Prostate gland (tissue), 2 donors: ENCODE data around the gene ARMC7. TPM values are rescaled to one million over a fixed set of nuclear protein-coding genes. Genes with fewer than 3 reads are reported as not detected.

Experiments used
- DNase-seq: peaks from one replicate; pipeline ENCODE4 v3.0.0-alpha.2; 2019; ENCODE audit warnings: low spot score
- H3K27ac ChIP-seq, 2 donors: fragments of 200-600 bp; sonication (generic); 2 replicates each; pipeline ENCODE4 v1.5.1; 2017 to 2019
- H3K27me3 ChIP-seq: fragments of 200-600 bp; sonication (generic); replicated peaks from 2 replicates; pipeline ENCODE4 v1.5.1; 2019; ENCODE audit not compliant: insufficient read depth
- H3K36me3 ChIP-seq, 2 donors: fragments of 200-600 bp; sonication (generic); 1 replicate in 1 of 2; 2 replicates in 1 of 2; pipeline versions ENCODE4 v1.5.1 to v1.8.1; 2017 to 2019
- H3K4me1 ChIP-seq: fragments of 200-600 bp; sonication (generic); replicated peaks from 2 replicates; pipeline ENCODE4 v1.5.1; 2019
- H3K4me3 ChIP-seq, 2 donors: fragments of 200-600 bp; sonication (generic); 2 replicates each; pipeline ENCODE4 v1.5.1; 2017 to 2019
- H3K9me3 ChIP-seq: fragments of 200-600 bp; sonication (generic); 2 replicates; pipeline ENCODE4 v1.5.1; 2017
- POLR2A ChIP-seq: fragments of 450-650 bp; IDR thresholded peaks from one replicate; pipeline ENCODE4 v1.6.1; 2016; ENCODE audit warnings: antibody characterized with exemption, mild to moderate bottlenecking
- POLR2AphosphoS5 ChIP-seq: sonication (generic); formaldehyde crosslinking; IDR thresholded peaks from one replicate; pipeline ENCODE4 v1.6.1; 2017; ENCODE audit warnings: antibody characterized with exemption
- WGBS: methylation state at CpG from one replicate; pipeline ENCODE4 v1.1.5; 2018; 5-methylcytosine and 5-hydroxymethylcytosine counted together
- intact Hi-C: fragments of 100-400 bp; cut with DNase I; formaldehyde crosslinking; loops from one replicate; pipeline ENCODE4 v1.14.2; 2022
- total RNA-seq, 2 donors: library from RNA; depleted of rRNA; stranded (reverse); fragments of >200 nt; gene quantifications; one replicate each; pipeline ENCODE4 v1.1.0, GENCODE V29; 2016
- TF ChIP-seq, protein P1 (sequence below), 4 experiments: fragments of 200-600 bp in 2 of 4; fragments of 450-650 bp in 2 of 4; sonication (generic) in 2 of 4; IDR thresholded peaks; 1 replicate in 3 of 4; 2 replicates in 1 of 4; pipeline ENCODE4 v1.5.1; 2016 to 2019; ENCODE audit warnings: antibody characterized with exemption in 4 of 4, mild to moderate bottlenecking in 2 of 4, moderate library complexity in 2 of 4

Gene ARMC7
- total RNA-seq, 2 donors from 2014 or later, result 13.6 to 15.1 TPM

- Histone ChIP-seq H3K4me1 (no peaks in the 10 kb centered on the region), H3K27ac (peak overlapping the region in 1 of 2 donors; percentile 18), H3K36me3 (no peaks in the 10 kb centered on the region), H3K9me3 (no peaks in the 10 kb centered on the region), H3K27me3 (no peaks in the 10 kb centered on the region), H3K4me3 (no peak overlapping the region)
- WGBS, result 27% methylated on average over 5 of the region's 5 CpGs
- peak; percentile 89 for TF ChIP-seq POLR2AphosphoS5
- TF ChIP-seq, protein P1, sequence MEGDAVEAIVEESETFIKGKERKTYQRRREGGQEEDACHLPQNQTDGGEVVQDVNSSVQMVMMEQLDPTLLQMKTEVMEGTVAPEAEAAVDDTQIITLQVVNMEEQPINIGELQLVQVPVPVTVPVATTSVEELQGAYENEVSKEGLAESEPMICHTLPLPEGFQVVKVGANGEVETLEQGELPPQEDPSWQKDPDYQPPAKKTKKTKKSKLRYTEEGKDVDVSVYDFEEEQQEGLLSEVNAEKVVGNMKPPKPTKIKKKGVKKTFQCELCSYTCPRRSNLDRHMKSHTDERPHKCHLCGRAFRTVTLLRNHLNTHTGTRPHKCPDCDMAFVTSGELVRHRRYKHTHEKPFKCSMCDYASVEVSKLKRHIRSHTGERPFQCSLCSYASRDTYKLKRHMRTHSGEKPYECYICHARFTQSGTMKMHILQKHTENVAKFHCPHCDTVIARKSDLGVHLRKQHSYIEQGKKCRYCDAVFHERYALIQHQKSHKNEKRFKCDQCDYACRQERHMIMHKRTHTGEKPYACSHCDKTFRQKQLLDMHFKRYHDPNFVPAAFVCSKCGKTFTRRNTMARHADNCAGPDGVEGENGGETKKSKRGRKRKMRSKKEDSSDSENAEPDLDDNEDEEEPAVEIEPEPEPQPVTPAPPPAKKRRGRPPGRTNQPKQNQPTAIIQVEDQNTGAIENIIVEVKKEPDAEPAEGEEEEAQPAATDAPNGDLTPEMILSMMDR (IDR thresholded peaks at IDR 0.05), result peak in 2 of 4 experiments; percentile 6 to 16
- TF ChIP-seq POLR2A, result no peak
- intact Hi-C loops, result loop anchor here (5.0 kb wide), 1 partner anchor 39 kb away; no protein-coding TSS in a partner anchor
- DNase-seq, result peak; percentile 66
These were observed 36.1 kb upstream of the ARMC7 start for GRCh38 chr17:75073618-75074047.

GRCh38 chr17:75074532-75074931 is 35.2 kb upstream of the ARMC7 start:
- Histone ChIP-seq H3K9me3 (no peaks in the 10 kb centered on the region), H3K27ac (no peak overlapping the region), H3K27me3 (no peaks in the 10 kb centered on the region), H3K4me3 (no peak overlapping the region), H3K36me3 (no peaks in the 10 kb centered on the region), H3K4me1 (no peaks in the 10 kb centered on the region)
- 78% methylated on average over 14 of the region's 14 CpGs for WGBS
- no peak for DNase-seq
- TF ChIP-seq, protein P1 (IDR thresholded peaks at IDR 0.05), result no peak
- no peak for TF ChIP-seq POLR2A
- TF ChIP-seq POLR2AphosphoS5, result no peak
- intact Hi-C loops, result loop anchor here (5.0 kb wide), 1 partner anchor 38 kb away; no protein-coding TSS in a partner anchor

- H3K9me3 ChIP-seq, result no peaks in the 10 kb centered on the region
- no peak overlapping the region for H3K27ac ChIP-seq
- no peak overlapping the region for H3K4me3 ChIP-seq
- intact Hi-C loops, result no loop called here
- no peak for DNase-seq
- WGBS, result 68% methylated on average over 4 of the region's 4 CpGs
- no peaks in the 10 kb centered on the region for H3K36me3 ChIP-seq
- TF ChIP-seq, protein P1 (IDR thresholded peaks at IDR 0.05), result no peak
- TF ChIP-seq POLR2AphosphoS5, result no peak
- TF ChIP-seq POLR2A, result no peak
- H3K4me1 ChIP-seq, result no peaks in the 10 kb centered on the region
- no peaks in the 10 kb centered on the region for H3K27me3 ChIP-seq
These were observed 34.0 kb upstream of the ARMC7 start for GRCh38 chr17:75075597-75076336.

DNA sequence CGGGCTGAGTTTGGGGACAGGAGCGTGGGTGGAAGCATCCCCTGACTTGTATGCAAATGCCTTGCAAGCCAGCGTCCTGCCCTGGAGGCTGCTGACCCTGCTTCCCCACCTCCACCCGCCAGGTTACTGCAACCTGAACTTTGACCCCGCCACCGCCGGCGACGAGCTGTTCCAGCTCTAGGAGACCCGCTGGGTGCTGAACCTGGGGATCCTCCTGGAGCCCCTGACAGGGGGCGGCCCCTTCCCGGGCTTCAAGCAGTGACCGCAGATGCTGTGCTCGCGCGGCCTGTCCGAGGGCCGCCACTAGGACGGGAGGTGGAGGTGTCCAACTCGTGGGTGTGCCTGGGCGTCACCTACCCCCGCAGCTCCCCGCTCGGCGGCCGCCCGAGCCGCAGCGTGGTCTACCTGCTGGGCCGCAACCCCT is 32.7 kb upstream of the ARMC7 start:
- TF ChIP-seq, protein P1 (IDR thresholded peaks at IDR 0.05), result no peak
- TF ChIP-seq POLR2A (no peak), POLR2AphosphoS5 (no peak)
- Histone ChIP-seq H3K4me3 (peak overlapping the region; percentile 17 to 29), H3K27ac (peak overlapping the region; percentile 57 to 66), H3K9me3 (no peaks in the 10 kb centered on the region), H3K36me3 (no peaks in the 10 kb centered on the region), H3K27me3 (no peaks in the 10 kb centered on the region), H3K4me1 (no peaks in the 10 kb centered on the region)
- WGBS, result 65% methylated on average over 11 of the region's 30 CpGs
- DNase-seq, result no peak
- intact Hi-C loops, result no loop called here
